Measurements from ENCODE around the gene LYPD3. TPM values are rescaled to one million over a fixed set of nuclear protein-coding genes. Genes with fewer than 3 reads are reported as not detected.

LYPD3 gene
- total and polyA plus RNA-seq, 3 donors from 2014 or later = 0.71 to 1.3 (median 1.2) TPM

- Histone ChIP-seq H3K4me3 (peak overlapping the region in 1 of 2 donors; percentile 76), H3K36me3 (ENCODE audit: low read depth, missing control alignments) (no peaks in the 10 kb centered on the region)
- 76 to 91% methylated on average over 7 of the region's 7 CpGs for WGBS, 2 donors
Measured at GRCh38 chr19:43462383-43462782, 3.0 kb downstream of the LYPD3 start.

GRCh38 chr19:43461303-43461702, 4.1 kb downstream of the LYPD3 start:
- intact Hi-C loops (cut with DNase I; ENCODE audit: low total_unique reads) = no loop called here
- Histone ChIP-seq H3K4me3 (no peak overlapping the region), H3K27ac (no peak overlapping the region), H3K27me3 (no peaks in the 10 kb centered on the region), H3K9me3 (no peaks in the 10 kb centered on the region), H3K4me1 (peaks cover 2% of the 10 kb centered on the region), H3K36me3 (ENCODE audit: low read depth, missing control alignments) (no peaks in the 10 kb centered on the region)
- DNase-seq = no peak
- 94 to 95% methylated on average over 11 to 12 of the region's 12 CpGs for WGBS, 2 donors
- TF ChIP-seq CTCF (IDR thresholded peaks at IDR 0.05) (no peak), POLR2A (IDR thresholded peaks at IDR 0.05) (no peak)

More at GRCh38 chr19:43462383-43462782, 3.0 kb downstream of the LYPD3 start:
- no peak overlapping the region for H3K27ac ChIP-seq
- intact Hi-C loops (cut with DNase I; ENCODE audit: low total_unique reads) = no loop called here
- H3K27me3 ChIP-seq = no peaks in the 10 kb centered on the region
- no peaks in the 10 kb centered on the region for H3K9me3 ChIP-seq
- no peak for DNase-seq
- TF ChIP-seq POLR2A (IDR thresholded peaks at IDR 0.05) (no peak), CTCF (IDR thresholded peaks at IDR 0.05) (no peak)
- H3K4me1 ChIP-seq = peaks cover 2% of the 10 kb centered on the region

- Histone ChIP-seq H3K4me3 (no peak overlapping the region), H3K36me3 (ENCODE audit: low read depth, missing control alignments) (no peaks in the 10 kb centered on the region), H3K27ac (no peak overlapping the region), H3K9me3 (no peaks in the 10 kb centered on the region), H3K4me1 (peaks cover 2% of the 10 kb centered on the region), H3K27me3 (no peaks in the 10 kb centered on the region)
- intact Hi-C loops (cut with DNase I; ENCODE audit: low total_unique reads) = no loop called here
- DNase-seq = no peak
- TF ChIP-seq POLR2A (IDR thresholded peaks at IDR 0.05) = no peak
- TF ChIP-seq CTCF (IDR thresholded peaks at IDR 0.05) = no peak
- 71 to 84% methylated on average over 16 of the region's 16 CpGs for WGBS, 2 donors
Measured at GRCh38 chr19:43460362-43461016, 4.9 kb downstream of the LYPD3 start.

GRCh38 chr19:43457809-43458208, 7.6 kb downstream of the LYPD3 start:
- H3K27ac ChIP-seq = no peak overlapping the region
- H3K4me3 ChIP-seq = no peak overlapping the region
- intact Hi-C loops (cut with DNase I; ENCODE audit: low total_unique reads) = no loop called here
- H3K9me3 ChIP-seq = no peaks in the 10 kb centered on the region
- H3K4me1 ChIP-seq = peaks cover under 1% of the 10 kb centered on the region
- WGBS, 2 donors = 86 to 96% methylated on average over 4 of the region's 4 CpGs
- no peak for DNase-seq
- no peaks in the 10 kb centered on the region for H3K27me3 ChIP-seq
- H3K36me3 ChIP-seq (ENCODE audit: low read depth, missing control alignments) = no peaks in the 10 kb centered on the region
- TF ChIP-seq CTCF (IDR thresholded peaks at IDR 0.05) (no peak), POLR2A (IDR thresholded peaks at IDR 0.05) (no peak)
